Mucosa of descending colon (tissue), 3 donors: ENCODE results near the gene LOXL3. TPM values are rescaled to one million over a fixed set of nuclear protein-coding genes. Genes with fewer than 3 reads are reported as not detected.
A peak's percentile ranks its signal among the peaks of the same experiment; 100 is the strongest.

Experiments used
- ATAC-seq: fragments of 200-7000 bp; cut with Tn5 transposase; one replicate; pipeline ENCODE4 v1.9.1; 2020; ENCODE audit warnings: mild to moderate bottlenecking, moderate library complexity
- DNase-seq, 3 donors: peaks; one replicate each; pipeline ENCODE4 v3.0.0-alpha.2; 2020
- H3K36me3 ChIP-seq: fragments of 200-600 bp; one replicate; pipeline ENCODE4 v1.8.0; 2021; ENCODE audit warnings: low read depth, mild to moderate bottlenecking
- H3K4me1 ChIP-seq: fragments of 200-600 bp; one replicate; pipeline ENCODE4 v1.8.0; 2021; ENCODE audit warnings: low read depth, mild to moderate bottlenecking
- H3K4me3 ChIP-seq: fragments of 200-600 bp; one replicate; pipeline ENCODE4 v1.8.0; 2021; ENCODE audit warnings: mild to moderate bottlenecking
- H3K9me3 ChIP-seq: fragments of 200-600 bp; one replicate; pipeline ENCODE4 v1.8.0; 2021; ENCODE audit warnings: mild to moderate bottlenecking
- intact Hi-C, 2 donors: fragments of 100-400 bp; cut with DNase I in 1 of 2; cut with micrococcal nuclease in 1 of 2; formaldehyde crosslinking; loops; one replicate each; pipeline versions ENCODE4 v1.11.0 to v1.11.1; 2022; cut with DNase I, micrococcal nuclease
- total RNA-seq, 3 donors: library from RNA; stranded (reverse); fragmentation: NEBNext Ultra II Directional in 2 of 3; extraction: Animal tissue kit (Norgen Biotek cat#: 25700) in 2 of 3; gene quantifications; one replicate each; pipeline versions ENCODE4 v1.2.1 to v1.2.4, GENCODE V29; 2021 to 2023
- TF ChIP-seq, protein P1 (sequence below): fragments of 200-600 bp; IDR thresholded peaks from one replicate; pipeline ENCODE4 v1.8.0; 2022; ENCODE audit warnings: antibody characterized with exemption, mild to moderate bottlenecking
- donor health status: DM: no; HTN: no; CAD: no; lungs with moderate emphysema.
- donor health status: DM: no; HTN: no; CAD: no.
- donor health status: DM: no; HTN: yes; CAD: no.

Gene LOXL3
- total RNA-seq, 3 donors from 2014 or later, result 2.2 to 6.9 (median 4.4) TPM

DNA sequence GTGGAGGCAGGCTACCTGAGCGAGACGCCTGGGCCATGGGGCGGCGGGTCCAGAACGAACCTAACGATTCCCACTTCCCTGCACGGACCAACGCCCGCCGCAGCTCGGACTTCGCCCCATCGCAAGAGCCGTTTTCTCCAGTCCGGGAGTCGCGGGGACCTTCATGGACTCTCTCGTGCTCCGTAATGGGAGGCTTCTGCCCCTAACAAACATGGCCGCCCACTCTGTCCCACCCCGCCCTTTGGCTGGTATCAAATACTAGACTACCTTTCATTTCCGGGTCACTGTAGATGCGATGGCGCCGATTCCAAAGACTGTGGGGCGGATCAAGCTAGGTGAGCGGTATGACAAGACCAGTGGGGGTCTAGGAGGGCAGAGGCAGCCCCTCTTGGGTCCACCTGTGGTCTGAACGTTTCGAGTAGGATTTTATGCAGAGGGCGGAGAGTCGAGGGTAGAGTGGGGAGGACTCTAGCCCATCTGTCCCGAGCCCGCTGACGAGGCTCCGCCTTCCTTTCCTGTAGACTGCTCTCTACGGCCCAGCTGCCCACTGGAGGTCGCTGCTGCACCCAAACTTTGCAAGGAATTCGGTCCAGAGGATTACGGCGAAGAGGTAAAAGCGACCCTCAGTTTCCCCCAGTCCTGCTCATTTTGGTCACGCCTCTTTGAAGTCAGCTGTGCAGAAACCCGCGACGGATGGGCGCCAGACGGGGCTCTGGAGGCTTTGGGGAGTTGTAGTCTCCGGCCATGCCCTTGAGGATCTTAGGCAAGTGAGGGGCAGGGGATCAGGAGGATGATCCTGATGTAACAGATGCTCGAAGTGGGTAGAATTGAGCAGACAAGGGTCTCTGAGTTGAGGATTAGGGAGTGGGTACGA lies 70.7 kb downstream of the LOXL3 start, which contains the start of the genes CCDC142 and TTC31:
Gene CCDC142 (minus strand): TSS at position 198 of the 874 bp plus-strand sequence. CDS start 161 bp downstream, at position 37.
Gene TTC31 (plus strand): TSS at position 281 of the 874 bp plus-strand sequence. CDS start 15 bp downstream, at position 296.
- Histone ChIP-seq H3K36me3 (peaks cover 5% of the 10 kb centered on the region), H3K4me1 (peaks cover 20% of the 10 kb centered on the region), H3K9me3 (no peaks in the 10 kb centered on the region), H3K4me3 (peak within 1 kb of the TSS; percentile 38)
- TF ChIP-seq, protein P1, sequence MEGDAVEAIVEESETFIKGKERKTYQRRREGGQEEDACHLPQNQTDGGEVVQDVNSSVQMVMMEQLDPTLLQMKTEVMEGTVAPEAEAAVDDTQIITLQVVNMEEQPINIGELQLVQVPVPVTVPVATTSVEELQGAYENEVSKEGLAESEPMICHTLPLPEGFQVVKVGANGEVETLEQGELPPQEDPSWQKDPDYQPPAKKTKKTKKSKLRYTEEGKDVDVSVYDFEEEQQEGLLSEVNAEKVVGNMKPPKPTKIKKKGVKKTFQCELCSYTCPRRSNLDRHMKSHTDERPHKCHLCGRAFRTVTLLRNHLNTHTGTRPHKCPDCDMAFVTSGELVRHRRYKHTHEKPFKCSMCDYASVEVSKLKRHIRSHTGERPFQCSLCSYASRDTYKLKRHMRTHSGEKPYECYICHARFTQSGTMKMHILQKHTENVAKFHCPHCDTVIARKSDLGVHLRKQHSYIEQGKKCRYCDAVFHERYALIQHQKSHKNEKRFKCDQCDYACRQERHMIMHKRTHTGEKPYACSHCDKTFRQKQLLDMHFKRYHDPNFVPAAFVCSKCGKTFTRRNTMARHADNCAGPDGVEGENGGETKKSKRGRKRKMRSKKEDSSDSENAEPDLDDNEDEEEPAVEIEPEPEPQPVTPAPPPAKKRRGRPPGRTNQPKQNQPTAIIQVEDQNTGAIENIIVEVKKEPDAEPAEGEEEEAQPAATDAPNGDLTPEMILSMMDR, result peak; percentile 73
- DNase-seq (peak; percentile 96 to 98 (median 97)), ATAC-seq (peak; percentile 96)
- intact Hi-C loops, result loop anchor here (1.0 to 10.0 kb wide), 3 partner anchors 52 to 104 kb away; no protein-coding TSS in a partner anchor

Other genes with a start within 250 kb of the LOXL3 start
- gene SLC4A5, start 210.5 kb downstream of the LOXL3 start, total RNA-seq, result 1 to 10 TPM; 2.1 to 3.1 (median 2.1) TPM
- 100 to 1,000 TPM; 114 to 159 (median 116) TPM for gene DCTN1, start 173.6 kb downstream of the LOXL3 start, total RNA-seq
- gene C2orf81, start 132.3 kb downstream of the LOXL3 start, total RNA-seq, result 1 to 10 TPM in 2 of 3 donors, under 1 TPM in 1; 0.53 to 2.3 (median 1.9) TPM
- 1 to 10 TPM; 4.0 to 4.8 (median 4.5) TPM for gene WDR54, start 132.2 kb downstream of the LOXL3 start, total RNA-seq
- gene RTKN, start 112.0 kb downstream of the LOXL3 start, total RNA-seq, result 10 to 100 TPM; 49.2 to 60.7 (median 49.7) TPM
- 10 to 100 TPM; 25.0 to 36.5 (median 32.3) TPM for gene INO80B, start 98.9 kb downstream of the LOXL3 start, total RNA-seq
- gene WBP1, start 95.5 kb downstream of the LOXL3 start, total RNA-seq, result 10 to 100 TPM; 51.1 to 60.6 (median 56.1) TPM
- gene MOGS, start 88.6 kb downstream of the LOXL3 start, total RNA-seq, result 10 to 100 TPM; 45.7 to 64.0 (median 52.7) TPM
- 10 to 100 TPM; 48.2 to 63.6 (median 57.1) TPM for gene MRPL53, start 81.3 kb downstream of the LOXL3 start, total RNA-seq
- 10 to 100 TPM; 22.6 to 36.5 (median 28.5) TPM for gene CCDC142, start 70.9 kb downstream of the LOXL3 start, total RNA-seq
- gene TTC31, start 70.9 kb downstream of the LOXL3 start, total RNA-seq, result 10 to 100 TPM; 27.2 to 34.1 (median 30.9) TPM
- 1 to 10 TPM; 1.0 to 1.5 (median 1.5) TPM for gene LBX2, start 54.3 kb downstream of the LOXL3 start, total RNA-seq
- gene PCGF1, start 46.2 kb downstream of the LOXL3 start, total RNA-seq, result 10 to 100 TPM; 20.3 to 29.1 (median 22.3) TPM
- gene TLX2, start 39.5 kb downstream of the LOXL3 start, total RNA-seq, result 1 to 10 TPM in 1 of 3 donors, under 1 TPM in 2; 0.17 to 1.6 (median 0.51) TPM
- gene DQX1, start 27.7 kb downstream of the LOXL3 start, total RNA-seq, result 10 to 100 TPM; 17.9 to 58.3 (median 22.2) TPM
- 100 to 1,000 TPM; 108 to 179 (median 129) TPM for gene AUP1, start 24.2 kb downstream of the LOXL3 start, total RNA-seq
- 10 to 100 TPM; 22.2 to 37.1 (median 23.3) TPM for gene HTRA2, start 24.0 kb downstream of the LOXL3 start, total RNA-seq
- gene DOK1, start 778 bp upstream of the LOXL3 start, total RNA-seq, result 10 to 100 TPM; 16.5 to 18.9 (median 18.5) TPM
- under 1 TPM; 0.19 to 0.43 (median 0.31) TPM for gene M1AP, start 94.4 kb upstream of the LOXL3 start, total RNA-seq
- 1 to 10 TPM; 3.9 to 5.7 (median 4.4) TPM for gene SEMA4F, start 100.3 kb upstream of the LOXL3 start, total RNA-seq